ENCODE data around the gene AICDA. TPM values are rescaled to one million over a fixed set of nuclear protein-coding genes. Genes with fewer than 3 reads are reported as not detected.
A peak's percentile ranks its signal among the peaks of the same experiment; 100 is the strongest.

The AICDA gene
- total and polyA plus RNA-seq, 10 of the 15 experiments (the other 5 are each of a cell fraction or from before 2014, with no cell fraction given) = 9.4 to 24.9 (median 16.6) TPM

GRCh38 chr12:8612629-8613028, at the start of gene AICDA (continued):
- TF ChIP-seq MAX (IDR thresholded peaks at IDR 0.05; ENCODE audit: low read depth, low read length) = no peak; the same call in 1 of the 2 replicates
- TF ChIP-seq PKNOX1 (IDR thresholded peaks at IDR 0.05) = peak; percentile 40; the same call in 1 of the 2 replicates
- TF ChIP-seq NR2C1 (IDR thresholded peaks at IDR 0.05) = no peak
- TF ChIP-seq PAX5 (IDR thresholded peaks at IDR 0.05; ENCODE audit: borderline replicate concordance, low read depth, low read length) = no peak
- TF ChIP-seq ZNF274 (IDR thresholded peaks at IDR 0.05; ENCODE audit: insufficient read depth, insufficient read length) = no peak
- TF ChIP-seq NBN (IDR thresholded peaks at IDR 0.05) = no peak
- TF ChIP-seq IKZF1 (conservative IDR thresholded peaks at IDR 0.05) = no peak
- no peak for TF ChIP-seq ZNF207 (IDR thresholded peaks at IDR 0.05; ENCODE audit: borderline replicate concordance)
- no peak for TF ChIP-seq ESRRA (IDR thresholded peaks at IDR 0.05; ENCODE audit: low read length)
- TF ChIP-seq SMAD1 (IDR thresholded peaks at IDR 0.05; ENCODE audit: low read depth, partially characterized antibody) = peak; percentile 26
- TF ChIP-seq, protein P1, sequence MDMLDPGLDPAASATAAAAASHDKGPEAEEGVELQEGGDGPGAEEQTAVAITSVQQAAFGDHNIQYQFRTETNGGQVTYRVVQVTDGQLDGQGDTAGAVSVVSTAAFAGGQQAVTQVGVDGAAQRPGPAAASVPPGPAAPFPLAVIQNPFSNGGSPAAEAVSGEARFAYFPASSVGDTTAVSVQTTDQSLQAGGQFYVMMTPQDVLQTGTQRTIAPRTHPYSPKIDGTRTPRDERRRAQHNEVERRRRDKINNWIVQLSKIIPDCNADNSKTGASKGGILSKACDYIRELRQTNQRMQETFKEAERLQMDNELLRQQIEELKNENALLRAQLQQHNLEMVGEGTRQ (IDR thresholded peaks at IDR 0.05; ENCODE audit: borderline replicate concordance, low read depth, low read length) = no peak
- no peak for TF ChIP-seq NFYB (IDR thresholded peaks at IDR 0.05; ENCODE audit: insufficient read depth, low read depth, low read length)
- TF ChIP-seq MEF2A (IDR thresholded peaks at IDR 0.05; ENCODE audit: insufficient read depth, low read depth, low read length) = peak; percentile 16; the same call in 1 of the 2 replicates
- TF ChIP-seq TAF1 (IDR thresholded peaks at IDR 0.05; ENCODE audit: borderline replicate concordance, low read depth, low read length) = peak; percentile 79; the same call in 1 of the 2 replicates
- no peak for TF ChIP-seq TBL1XR1 (IDR thresholded peaks at IDR 0.05; ENCODE audit: low read depth, low read length)
- 0 out of 2 replicates have a peak, but pooled peaks have one; percentile 19 for TF ChIP-seq YY1 (IDR thresholded peaks at IDR 0.05; ENCODE audit: low read depth, low read length)
- TF ChIP-seq RFX5 (IDR thresholded peaks at IDR 0.05; ENCODE audit: low read depth, low read length) = no peak
- TF ChIP-seq MLLT1 (IDR thresholded peaks at IDR 0.05) = peak; percentile 63; the same call in 1 of the 2 replicates
- no peak for TF ChIP-seq IRF5 (IDR thresholded peaks at IDR 0.05; ENCODE audit: borderline replicate concordance)
- TF ChIP-seq KAT2A (conservative IDR thresholded peaks at IDR 0.05; ENCODE audit: control insufficient read depth, low read depth, low read length) = no peak
- TF ChIP-seq SMAD5 (IDR thresholded peaks at IDR 0.05; ENCODE audit: low read depth) = peak; percentile 70; the same call in 1 of the 2 replicates
- TF ChIP-seq NKRF (conservative IDR thresholded peaks at IDR 0.05) = no peak
- TF ChIP-seq POU2F2 (IDR thresholded peaks at IDR 0.05; ENCODE audit: borderline replicate concordance, low read depth, low read length) = 0 out of 3 replicates have a peak, but pooled peaks have one; percentile 20
- TF ChIP-seq HCFC1 (IDR thresholded peaks at IDR 0.05; ENCODE audit: low read length) = no peak

Measured in GM12878 (cell line).